ENCODE data around the gene GLRX. TPM values are rescaled to one million over a fixed set of nuclear protein-coding genes. Genes with fewer than 3 reads are reported as not detected.
A peak's percentile ranks its signal among the peaks of the same experiment; 100 is the strongest.

GLRX gene
- total and polyA plus RNA-seq, 2 donors (not counting 1 experiment from before 2014, with no cell fraction given): 91.8 to 429 TPM

- H3K9me3 ChIP-seq (ENCODE audit: control insufficient read depth, insufficient read depth, low read depth, low read length): no peaks in the 10 kb centered on the region
- H3K4me2 ChIP-seq (ENCODE audit: extremely low read depth, insufficient read depth, low read length): no peak overlapping the region
- H3K27ac ChIP-seq (ENCODE audit: insufficient read depth, low read length): peak overlapping the region; percentile 30
- H3K27me3 ChIP-seq (ENCODE audit: control insufficient read depth, insufficient read depth, low read length): no peaks in the 10 kb centered on the region
- no peaks in the 10 kb centered on the region for H4K20me1 ChIP-seq (ENCODE audit: control insufficient read depth, extremely low read depth, insufficient read depth, low read length)
- no peak overlapping the region for H3K9ac ChIP-seq (ENCODE audit: insufficient read depth, low read length)
- no peaks in the 10 kb centered on the region for H3K79me2 ChIP-seq (ENCODE audit: control insufficient read depth, insufficient read depth, low read length)
- no peak overlapping the region for H2AFZ ChIP-seq (ENCODE audit: low read length)
- no peak overlapping the region for H3K4me3 ChIP-seq (replicated peaks in 1 of 4; ENCODE audit: control extremely low read depth in 1 of 4, insufficient read depth in 1 of 4, low read depth in 3 of 4, low read length in 4 of 4)
- H3K36me3 ChIP-seq (ENCODE audit: control insufficient read depth, insufficient read depth, low read length): no peaks in the 10 kb centered on the region
- DNase-seq (ENCODE audit: low read depth in 2 of 2): peak; percentile 74 to 91
- peaks cover 6% of the 10 kb centered on the region for H3K4me1 ChIP-seq (ENCODE audit: control insufficient read depth, extremely low read depth, insufficient read depth, low read length)
- TF ChIP-seq CTCF (conservative IDR thresholded peaks at IDR 0.05 in 1 of 2, IDR thresholded peaks at IDR 0.05 in 1 of 2; ENCODE audit: low read depth in 1 of 2, low read length in 2 of 2): no peak
- TF ChIP-seq EZH2 (IDR thresholded peaks at IDR 0.05; ENCODE audit: low read length, missing control alignments): no peak
Observed at GRCh38 chr5:95842854-95843544, 20.5 kb upstream of the GLRX start.

- Histone ChIP-seq H3K9me3 (ENCODE audit: control insufficient read depth, insufficient read depth, low read depth, low read length) (no peaks in the 10 kb centered on the region), H3K36me3 (ENCODE audit: control insufficient read depth, insufficient read depth, low read length) (no peaks in the 10 kb centered on the region), H2AFZ (ENCODE audit: low read length) (no peak overlapping the region), H3K27me3 (ENCODE audit: control insufficient read depth, insufficient read depth, low read length) (no peaks in the 10 kb centered on the region), H3K79me2 (ENCODE audit: control insufficient read depth, insufficient read depth, low read length) (no peaks in the 10 kb centered on the region), H3K4me2 (ENCODE audit: extremely low read depth, insufficient read depth, low read length) (no peak overlapping the region), H4K20me1 (ENCODE audit: control insufficient read depth, extremely low read depth, insufficient read depth, low read length) (no peaks in the 10 kb centered on the region), H3K9ac (ENCODE audit: insufficient read depth, low read length) (no peak overlapping the region), H3K27ac (ENCODE audit: insufficient read depth, low read length) (peak overlapping the region; percentile 30), H3K4me3 (replicated peaks in 1 of 4; ENCODE audit: control extremely low read depth in 1 of 4, insufficient read depth in 1 of 4, low read depth in 3 of 4, low read length in 4 of 4) (no peak overlapping the region), H3K4me1 (ENCODE audit: control insufficient read depth, extremely low read depth, insufficient read depth, low read length) (peaks cover 6% of the 10 kb centered on the region)
- peak in 1 of 2 donors; percentile 93 for DNase-seq (ENCODE audit: low read depth in 2 of 2)
- TF ChIP-seq EZH2 (IDR thresholded peaks at IDR 0.05; ENCODE audit: low read length, missing control alignments) (no peak), CTCF (conservative IDR thresholded peaks at IDR 0.05 in 1 of 2, IDR thresholded peaks at IDR 0.05 in 1 of 2; ENCODE audit: low read depth in 1 of 2, low read length in 2 of 2) (no peak)
Observed at GRCh38 chr5:95841914-95842812, 19.6 kb upstream of the GLRX start.

- H3K4me2 ChIP-seq (ENCODE audit: extremely low read depth, insufficient read depth, low read length): no peak overlapping the region
- no peaks in the 10 kb centered on the region for H3K79me2 ChIP-seq (ENCODE audit: control insufficient read depth, insufficient read depth, low read length)
- H4K20me1 ChIP-seq (ENCODE audit: control insufficient read depth, extremely low read depth, insufficient read depth, low read length): no peaks in the 10 kb centered on the region
- TF ChIP-seq CTCF (conservative IDR thresholded peaks at IDR 0.05 in 1 of 2, IDR thresholded peaks at IDR 0.05 in 1 of 2; ENCODE audit: low read depth in 1 of 2, low read length in 2 of 2) (no peak), EZH2 (IDR thresholded peaks at IDR 0.05; ENCODE audit: low read length, missing control alignments) (no peak)
- H3K27ac ChIP-seq (ENCODE audit: insufficient read depth, low read length): peak overlapping the region; percentile 30
- H3K9ac ChIP-seq (ENCODE audit: insufficient read depth, low read length): no peak overlapping the region
- DNase-seq (ENCODE audit: low read depth in 2 of 2): no peak
- H3K36me3 ChIP-seq (ENCODE audit: control insufficient read depth, insufficient read depth, low read length): no peaks in the 10 kb centered on the region
- no peak overlapping the region for H3K4me3 ChIP-seq (replicated peaks in 1 of 4; ENCODE audit: control extremely low read depth in 1 of 4, insufficient read depth in 1 of 4, low read depth in 3 of 4, low read length in 4 of 4)
- H3K4me1 ChIP-seq (ENCODE audit: control insufficient read depth, extremely low read depth, insufficient read depth, low read length): peaks cover 9% of the 10 kb centered on the region
- H3K9me3 ChIP-seq (ENCODE audit: control insufficient read depth, insufficient read depth, low read depth, low read length): no peaks in the 10 kb centered on the region
- H3K27me3 ChIP-seq (ENCODE audit: control insufficient read depth, insufficient read depth, low read length): no peaks in the 10 kb centered on the region
- no peak overlapping the region for H2AFZ ChIP-seq (ENCODE audit: low read length)
Observed at GRCh38 chr5:95840956-95841705, 18.6 kb upstream of the GLRX start.
